Effector memory CD4-positive, alpha-beta T cell (primary cell): Measurements from ENCODE around the gene MYO3B.

ENCODE experiments used
- DNase-seq, 3 donors: peaks; one replicate each; pipeline ENCODE4 v3.0.0-alpha.2; 2020
- H3K27ac ChIP-seq: 2 replicates; pipeline ENCODE4 v1.7.0; 2013; ENCODE audit warnings: mild to moderate bottlenecking, low read length, moderate library complexity; ENCODE audit not compliant: insufficient read depth, poor library complexity, severe bottlenecking
- H3K27me3 ChIP-seq: replicated peaks from 2 replicates; pipeline ENCODE4 v1.7.0; 2013; ENCODE audit warnings: mild to moderate bottlenecking, low read length; ENCODE audit not compliant: insufficient read depth, control insufficient read depth, poor library complexity, severe bottlenecking
- H3K36me3 ChIP-seq: 2 replicates; pipeline ENCODE4 v1.7.0; 2013; ENCODE audit warnings: mild to moderate bottlenecking, low read length, moderate library complexity; ENCODE audit not compliant: control insufficient read depth, insufficient read depth
- H3K4me1 ChIP-seq: 2 replicates; pipeline ENCODE4 v1.7.0; 2013; ENCODE audit warnings: low read length, mild to moderate bottlenecking; ENCODE audit not compliant: control insufficient read depth, insufficient read depth, poor library complexity, severe bottlenecking
- H3K4me3 ChIP-seq: 2 replicates; pipeline ENCODE4 v1.7.0; 2013; ENCODE audit warnings: low read length, low read depth, mild to moderate bottlenecking; ENCODE audit not compliant: insufficient read depth, poor library complexity, severe bottlenecking
- H3K9me3 ChIP-seq: 2 replicates; pipeline ENCODE4 v1.7.0; 2013; ENCODE audit warnings: mild to moderate bottlenecking, low read length, moderate library complexity; ENCODE audit not compliant: control insufficient read depth

The MYO3B gene

DNA sequence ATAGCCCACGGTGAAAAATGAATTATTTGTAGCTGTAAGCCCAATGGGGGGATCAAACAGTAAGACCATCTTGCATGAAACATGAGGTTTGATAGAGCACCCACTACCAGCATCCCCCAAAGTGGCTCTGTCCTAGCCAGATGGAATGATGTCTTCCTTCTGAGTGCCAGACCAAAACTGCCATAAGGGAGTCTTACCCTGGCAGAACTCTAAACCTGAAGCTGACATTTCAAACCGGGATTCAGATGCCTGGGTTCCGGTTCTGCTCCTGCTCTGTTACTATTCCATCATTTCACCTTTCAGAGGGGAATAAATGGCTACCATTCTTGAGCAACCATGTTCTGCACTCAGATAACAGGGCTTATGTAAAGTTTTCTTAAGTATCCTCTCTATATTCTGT, 67.4 kb downstream of the MYO3B start:
- Histone ChIP-seq H3K36me3 (no peaks in the 10 kb centered on the region), H3K4me3 (no peak overlapping the region), H3K9me3 (no peaks in the 10 kb centered on the region), H3K27me3 (no peaks in the 10 kb centered on the region), H3K27ac (no peak overlapping the region), H3K4me1 (no peaks in the 10 kb centered on the region)
- DNase-seq: no peak

DNA sequence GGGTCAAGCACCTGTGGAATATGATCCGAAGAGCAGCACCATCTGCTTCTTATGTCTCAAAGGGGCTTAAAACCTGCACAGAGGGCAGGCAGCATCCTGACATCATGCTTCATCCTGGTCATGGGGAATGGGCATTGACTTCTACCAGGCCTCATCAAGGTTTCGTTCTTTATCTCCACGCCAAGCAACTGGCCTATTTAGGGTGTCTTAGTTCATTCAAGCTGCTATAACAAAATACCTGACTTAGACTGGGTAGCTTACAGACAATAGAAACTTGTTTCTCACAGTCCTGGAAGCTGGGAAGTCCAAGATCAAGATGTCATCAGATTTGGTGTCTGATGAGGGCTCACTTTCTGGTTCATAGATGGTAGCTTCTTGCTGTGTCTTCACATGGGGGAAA, 69.4 kb downstream of the MYO3B start:
- no peak overlapping the region for H3K4me3 ChIP-seq
- no peaks in the 10 kb centered on the region for H3K27me3 ChIP-seq
- no peak for DNase-seq
- no peaks in the 10 kb centered on the region for H3K4me1 ChIP-seq
- H3K27ac ChIP-seq: no peak overlapping the region
- no peaks in the 10 kb centered on the region for H3K36me3 ChIP-seq
- H3K9me3 ChIP-seq: no peaks in the 10 kb centered on the region

- no peaks in the 10 kb centered on the region for H3K36me3 ChIP-seq
- no peak for DNase-seq
- H3K27ac ChIP-seq: no peak overlapping the region
- H3K4me3 ChIP-seq: no peak overlapping the region
- no peaks in the 10 kb centered on the region for H3K4me1 ChIP-seq
- H3K27me3 ChIP-seq: no peaks in the 10 kb centered on the region
- no peaks in the 10 kb centered on the region for H3K9me3 ChIP-seq
These were observed 70.0 kb downstream of the MYO3B start for GRCh38 chr2:170247882-170248393.

- no peaks in the 10 kb centered on the region for H3K27me3 ChIP-seq
- no peaks in the 10 kb centered on the region for H3K36me3 ChIP-seq
- H3K4me3 ChIP-seq: no peak overlapping the region
- H3K4me1 ChIP-seq: no peaks in the 10 kb centered on the region
- no peaks in the 10 kb centered on the region for H3K9me3 ChIP-seq
- no peak for DNase-seq
- no peak overlapping the region for H3K27ac ChIP-seq
These were observed 70.8 kb downstream of the MYO3B start for GRCh38 chr2:170248574-170249393.

DNA sequence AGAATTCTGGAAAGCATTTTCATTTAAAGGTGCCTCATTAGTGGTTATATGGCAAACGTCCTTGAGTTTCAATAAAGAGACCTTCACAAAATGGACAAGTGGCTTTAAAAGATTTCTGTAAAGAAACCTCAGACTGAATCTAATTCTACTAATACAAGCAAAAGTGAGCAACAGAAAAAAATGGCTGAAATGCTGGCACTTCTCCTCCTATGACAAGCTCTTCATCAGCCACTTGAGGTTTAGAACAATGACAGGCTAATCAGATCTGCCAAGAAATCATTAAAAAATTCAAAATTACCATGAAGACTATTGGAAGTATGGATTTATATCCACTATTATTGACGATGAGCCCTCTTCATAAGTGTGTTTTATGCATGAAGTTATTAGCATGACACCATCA, 71.8 kb downstream of the MYO3B start:
- no peak overlapping the region for H3K27ac ChIP-seq
- H3K9me3 ChIP-seq: no peaks in the 10 kb centered on the region
- no peak for DNase-seq
- no peaks in the 10 kb centered on the region for H3K4me1 ChIP-seq
- H3K27me3 ChIP-seq: no peaks in the 10 kb centered on the region
- H3K36me3 ChIP-seq: no peaks in the 10 kb centered on the region
- H3K4me3 ChIP-seq: no peak overlapping the region

- no peaks in the 10 kb centered on the region for H3K9me3 ChIP-seq
- H3K4me1 ChIP-seq: no peaks in the 10 kb centered on the region
- no peaks in the 10 kb centered on the region for H3K27me3 ChIP-seq
- no peak overlapping the region for H3K4me3 ChIP-seq
- H3K27ac ChIP-seq: no peak overlapping the region
- DNase-seq: no peak
- H3K36me3 ChIP-seq: no peaks in the 10 kb centered on the region
These were observed 72.6 kb downstream of the MYO3B start for GRCh38 chr2:170250584-170250983.

- no peaks in the 10 kb centered on the region for H3K27me3 ChIP-seq
- no peaks in the 10 kb centered on the region for H3K9me3 ChIP-seq
- no peak for DNase-seq
- no peaks in the 10 kb centered on the region for H3K4me1 ChIP-seq
- H3K4me3 ChIP-seq: no peak overlapping the region
- H3K27ac ChIP-seq: no peak overlapping the region
- no peaks in the 10 kb centered on the region for H3K36me3 ChIP-seq
These were observed 74.5 kb downstream of the MYO3B start for GRCh38 chr2:170252414-170252813.

GRCh38 chr2:170253721-170254230, 75.8 kb downstream of the MYO3B start:
- H3K27ac ChIP-seq: no peak overlapping the region
- H3K36me3 ChIP-seq: no peaks in the 10 kb centered on the region
- H3K4me1 ChIP-seq: no peaks in the 10 kb centered on the region
- DNase-seq: no peak
- no peaks in the 10 kb centered on the region for H3K27me3 ChIP-seq
- no peaks in the 10 kb centered on the region for H3K9me3 ChIP-seq
- H3K4me3 ChIP-seq: no peak overlapping the region

DNA sequence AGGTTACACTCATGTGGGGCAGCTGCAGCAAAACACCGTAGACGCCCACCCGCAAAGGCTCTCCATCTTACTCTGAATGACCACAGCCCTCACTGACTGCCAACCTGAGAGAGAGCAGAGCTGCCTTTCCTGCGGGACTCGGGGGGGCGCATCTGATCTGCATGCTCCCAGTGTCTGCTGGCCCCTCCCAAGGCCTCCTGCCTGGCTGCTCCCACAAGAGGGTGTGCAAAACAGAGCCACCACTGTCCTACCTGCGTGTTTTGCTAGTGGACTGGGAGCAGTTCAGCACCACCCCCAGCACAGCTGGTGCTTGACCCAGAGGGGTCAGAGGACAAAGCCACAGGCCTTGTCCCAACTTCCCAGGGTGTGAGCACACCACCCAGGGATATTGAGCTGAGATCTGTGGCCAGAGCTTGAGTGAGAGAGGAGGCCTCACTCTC, 76.4 kb downstream of the MYO3B start:
- no peak overlapping the region for H3K27ac ChIP-seq
- no peaks in the 10 kb centered on the region for H3K4me1 ChIP-seq
- H3K36me3 ChIP-seq: no peaks in the 10 kb centered on the region
- H3K4me3 ChIP-seq: no peak overlapping the region
- H3K27me3 ChIP-seq: no peaks in the 10 kb centered on the region
- DNase-seq: no peak
- H3K9me3 ChIP-seq: no peaks in the 10 kb centered on the region

DNA sequence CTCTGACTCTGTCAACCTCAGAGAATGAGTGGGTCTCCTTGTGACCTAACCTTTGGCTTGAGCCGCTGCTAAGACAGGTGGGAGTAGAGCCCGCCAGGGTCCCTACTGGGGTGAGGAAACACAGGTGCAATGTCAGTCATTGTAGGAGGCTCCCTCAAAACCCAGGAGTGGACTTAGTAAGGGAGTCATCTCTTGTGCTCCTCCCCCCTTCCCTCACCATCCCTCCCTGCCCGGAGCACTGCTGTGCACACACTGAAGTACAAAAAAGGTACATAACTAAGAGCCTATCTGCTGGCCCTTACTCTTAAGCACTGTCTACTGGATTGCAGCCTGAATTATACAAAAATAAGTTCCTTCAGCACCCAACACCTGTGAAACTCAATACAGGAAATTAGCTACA, 77.2 kb downstream of the MYO3B start:
- Histone ChIP-seq H3K4me1 (no peaks in the 10 kb centered on the region), H3K9me3 (no peaks in the 10 kb centered on the region), H3K27me3 (no peaks in the 10 kb centered on the region), H3K4me3 (no peak overlapping the region), H3K27ac (no peak overlapping the region), H3K36me3 (no peaks in the 10 kb centered on the region)
- no peak for DNase-seq
